B cell (primary cell): ENCODE results near the gene HACD1.

ENCODE experiments used
- CTCF ChIP-seq: fragments of 200-600 bp; IDR thresholded peaks from one replicate; pipeline ENCODE4 v1.8.0; 2022; ENCODE audit warnings: antibody characterized with exemption, mild to moderate bottlenecking
- EZH2 ChIP-seq: IDR thresholded peaks from 2 replicates; pipeline ENCODE4 v1.6.1; 2012; ENCODE audit warnings: borderline replicate concordance, low read depth, mild to moderate bottlenecking, moderate library complexity, low read length; ENCODE audit not compliant: insufficient read depth, poor library complexity, severe bottlenecking

GRCh38 chr10:17561111-17561510 lies 56.1 kb downstream of the HACD1 start:
- no peak for TF ChIP-seq CTCF
- no peak for TF ChIP-seq EZH2
